ENCODE measurements around the gene WNT5B.
"Not testable (repeated sequence)": the region's sequence is repeated elsewhere in the genome, so short reads cannot be mapped to it uniquely, and the experiment has no call there.

GRCh38 chr12:1695097-1695496 lies 66.1 kb downstream of the WNT5B start:
- not testable (repeated sequence) for TF ChIP-seq ARNTL (CRISPR knock-in tag; IDR thresholded peaks at IDR 0.05; ENCODE audit: borderline replicate concordance, low read depth); CREB5 (CRISPR knock-in tag; IDR thresholded peaks at IDR 0.05; ENCODE audit: low read depth); ZFP3 (CRISPR knock-in tag; IDR thresholded peaks at IDR 0.05); ZNF70 (CRISPR knock-in tag; IDR thresholded peaks at IDR 0.05); OSR1 (CRISPR knock-in tag; IDR thresholded peaks at IDR 0.05); ZFP30 (CRISPR knock-in tag; IDR thresholded peaks at IDR 0.05); RARB (CRISPR knock-in tag; IDR thresholded peaks at IDR 0.05); POU6F1 (CRISPR knock-in tag; IDR thresholded peaks at IDR 0.05; ENCODE audit: borderline replicate concordance, low read depth); CSDC2 (CRISPR knock-in tag; IDR thresholded peaks at IDR 0.05); GLIS3 (CRISPR knock-in tag; IDR thresholded peaks at IDR 0.05); PATZ1 (CRISPR knock-in tag; IDR thresholded peaks at IDR 0.05; ENCODE audit: borderline replicate concordance); ISL1 (CRISPR knock-in tag; IDR thresholded peaks at IDR 0.05); ZC3H10 (CRISPR knock-in tag; IDR thresholded peaks at IDR 0.05); PPARA (CRISPR knock-in tag; IDR thresholded peaks at IDR 0.05; ENCODE audit: borderline replicate concordance)

Data from SK-N-SH treated with all-trans-retinoic acid at 6 μM for 48 hours (cell line).